Astrocyte of the hippocampus (primary cell): ENCODE results near the gene REEP5.
"Not testable (repeated sequence)": the region's sequence is repeated elsewhere in the genome, so short reads cannot be mapped to it uniquely, and the experiment has no call there.

Source experiments
- DNase-seq: peaks from one replicate; pipeline ENCODE4 v3.0.0; 2011; ENCODE audit warnings: low read depth, low spot score

REEP5 gene

GRCh38 chr5:112885001-112885400 lies 37.0 kb downstream of the REEP5 start:
- DNase-seq: no peak

- no peak for DNase-seq
Measured at GRCh38 chr5:112883192-112883591, 38.8 kb downstream of the REEP5 start.

DNA sequence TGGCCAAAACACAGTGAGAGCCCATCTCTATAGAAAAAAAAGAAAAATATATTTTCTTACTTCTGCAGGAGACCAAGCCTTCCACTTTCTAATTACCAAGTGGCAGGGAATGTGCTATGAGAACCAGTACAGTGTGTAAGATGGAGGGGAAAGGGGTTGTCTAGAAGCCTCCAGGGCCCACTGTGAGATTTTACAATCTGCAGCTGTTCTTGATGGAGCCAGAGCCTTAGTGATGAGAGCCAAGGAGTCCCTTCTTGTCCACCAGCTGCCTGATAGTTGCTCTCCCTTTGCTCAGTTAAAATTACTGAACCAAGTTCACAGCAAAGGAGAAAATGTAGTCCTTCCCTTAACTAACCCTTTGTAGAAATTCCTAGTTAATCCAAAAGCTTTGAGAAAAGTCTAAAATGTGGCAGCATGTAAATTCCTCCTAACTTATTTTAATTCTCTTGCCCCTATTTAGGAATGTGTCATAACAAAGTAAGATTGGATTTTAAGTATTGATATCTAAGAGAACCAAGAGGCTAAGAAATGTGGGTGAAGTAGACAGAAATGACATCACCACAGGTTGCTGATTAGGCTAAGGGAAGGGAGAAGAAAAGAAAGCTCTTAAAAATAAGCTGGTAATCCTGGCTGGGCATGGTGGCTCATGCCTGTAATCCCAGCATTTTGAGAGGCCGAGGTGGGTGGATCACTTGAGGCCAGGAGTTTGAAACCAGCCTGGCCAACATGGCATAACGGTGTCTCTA lies 41.6 kb downstream of the REEP5 start:
- DNase-seq: no peak

DNA sequence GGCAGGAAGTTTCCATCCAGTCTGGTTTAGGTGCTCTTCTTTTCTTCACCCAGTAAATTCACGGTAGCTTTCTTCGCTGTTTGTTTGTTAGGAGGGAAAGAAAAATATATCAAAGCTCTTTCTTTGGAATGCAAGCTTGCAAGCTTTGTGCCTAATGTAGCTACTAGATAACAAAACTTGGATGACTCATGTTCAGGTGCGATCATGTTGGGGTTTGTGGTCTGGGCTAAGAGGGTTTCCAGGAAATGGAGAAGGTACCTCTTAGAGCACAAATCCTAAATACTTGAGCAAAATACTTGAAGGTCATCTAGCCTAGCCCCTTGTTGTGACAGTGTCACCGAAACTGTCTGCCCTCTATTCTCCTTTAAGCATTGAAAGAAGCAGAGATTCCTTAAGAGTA lies 43.3 kb downstream of the REEP5 start:
- DNase-seq: peak; percentile 53

- DNase-seq: no peak
Measured at GRCh38 chr5:112878101-112878500, 43.9 kb downstream of the REEP5 start.

DNA sequence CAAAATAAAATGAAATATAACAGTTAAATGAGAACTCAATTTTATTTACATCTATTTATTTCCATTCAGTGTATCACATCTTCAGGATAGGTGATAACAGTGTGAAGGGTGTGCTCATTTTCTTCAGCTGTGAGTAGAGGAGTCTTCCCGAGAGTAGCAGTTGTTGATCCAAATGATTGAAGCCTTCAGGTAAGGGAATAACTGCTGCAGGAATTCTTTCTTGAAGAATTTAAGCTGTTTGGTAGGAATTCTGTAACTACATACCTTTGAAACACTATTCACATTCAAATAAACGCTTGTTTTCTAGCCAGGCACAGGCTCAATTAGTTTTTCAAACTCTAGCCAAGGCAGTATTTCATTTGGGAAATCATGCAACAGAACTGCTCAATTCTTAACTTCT lies 45.7 kb downstream of the REEP5 start:
- no peak for DNase-seq

GRCh38 chr5:112870966-112871365 lies 51.1 kb downstream of the REEP5 start:
- no peak for DNase-seq

DNA sequence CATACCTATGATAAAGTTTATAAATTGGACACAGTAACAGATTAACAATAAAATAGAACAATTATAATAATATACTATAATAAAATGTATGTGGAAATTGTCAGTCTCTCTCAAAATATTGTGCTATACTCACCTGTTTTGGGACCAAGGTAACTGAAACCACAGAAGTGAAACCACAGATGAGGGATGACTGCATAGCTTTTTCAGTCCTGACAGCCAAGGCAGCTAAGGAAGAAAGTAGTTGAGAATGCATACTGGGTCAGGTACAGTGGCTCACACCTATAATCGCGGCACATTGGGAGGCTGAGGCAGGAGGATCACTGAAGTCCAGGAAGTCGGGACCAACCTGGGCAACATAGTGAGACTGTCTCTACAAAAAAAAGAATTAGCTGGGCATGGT lies 52.1 kb downstream of the REEP5 start:
- no peak for DNase-seq

- no peak for DNase-seq
Measured at GRCh38 chr5:112867411-112867810, 54.6 kb downstream of the REEP5 start.

DNA sequence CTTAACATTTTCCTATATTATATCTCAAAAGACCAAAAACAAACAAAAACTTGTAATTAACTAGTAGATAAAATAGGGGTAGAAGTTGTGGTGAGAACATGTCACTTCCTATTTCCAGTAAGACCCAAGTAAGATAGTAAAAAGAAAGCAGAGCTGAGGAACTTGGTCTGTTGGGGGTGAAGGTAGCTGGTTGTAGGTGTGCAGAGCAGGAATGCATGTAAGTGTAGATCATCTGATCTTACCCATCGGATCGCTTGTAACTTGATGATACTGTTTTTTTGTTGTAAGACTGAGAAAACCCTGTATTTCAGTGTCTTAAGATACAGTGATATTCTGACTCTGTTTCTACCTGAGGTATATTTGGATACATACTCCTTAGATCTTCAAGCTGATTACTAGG lies 55.3 kb downstream of the REEP5 start:
- DNase-seq: no peak

DNA sequence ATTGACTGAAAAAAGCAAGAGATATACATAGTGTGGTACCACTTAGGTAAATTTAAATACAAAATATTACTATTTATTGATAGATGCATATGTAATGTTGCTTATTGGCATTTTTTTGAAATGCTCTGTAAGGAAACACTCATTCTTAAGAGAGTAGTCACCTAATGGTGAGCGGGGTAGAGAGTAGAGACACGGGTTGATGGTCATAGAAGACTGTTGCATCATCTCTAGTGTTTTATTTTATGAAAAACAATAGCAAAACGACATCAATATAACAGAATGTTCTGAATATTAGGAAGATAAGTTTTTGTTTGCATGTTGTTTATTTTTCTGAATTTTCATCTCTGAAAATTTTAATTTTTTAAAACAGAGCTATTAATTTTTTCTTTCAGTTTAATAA lies 56.9 kb downstream of the REEP5 start:
- no peak for DNase-seq

DNA sequence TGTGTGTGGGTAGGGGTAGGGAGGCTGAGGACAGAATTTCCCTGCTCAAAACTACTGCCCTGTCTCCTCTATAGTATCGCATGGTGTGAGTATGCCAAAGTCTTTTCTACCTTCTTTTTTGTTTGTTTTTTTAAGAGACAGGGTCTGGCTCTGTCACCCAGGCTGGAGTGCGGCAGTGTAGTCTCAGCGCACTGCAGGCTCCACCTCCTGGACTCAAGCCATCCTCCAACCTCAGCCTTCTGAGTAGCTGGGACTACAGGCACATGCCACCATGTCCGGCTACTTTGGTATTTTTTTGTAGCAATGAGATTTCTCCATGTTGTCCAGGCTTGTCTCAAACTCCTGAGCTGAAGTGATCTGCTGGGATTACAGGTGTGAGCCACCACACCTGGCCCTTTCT lies 58.5 kb downstream of the REEP5 start:
- DNase-seq: peak; percentile 60

- peak; percentile 13 for DNase-seq
Measured at GRCh38 chr5:112862085-112862484, 59.9 kb downstream of the REEP5 start.

- no peak for DNase-seq
Measured at GRCh38 chr5:112861638-112861985, 60.4 kb downstream of the REEP5 start.

DNA sequence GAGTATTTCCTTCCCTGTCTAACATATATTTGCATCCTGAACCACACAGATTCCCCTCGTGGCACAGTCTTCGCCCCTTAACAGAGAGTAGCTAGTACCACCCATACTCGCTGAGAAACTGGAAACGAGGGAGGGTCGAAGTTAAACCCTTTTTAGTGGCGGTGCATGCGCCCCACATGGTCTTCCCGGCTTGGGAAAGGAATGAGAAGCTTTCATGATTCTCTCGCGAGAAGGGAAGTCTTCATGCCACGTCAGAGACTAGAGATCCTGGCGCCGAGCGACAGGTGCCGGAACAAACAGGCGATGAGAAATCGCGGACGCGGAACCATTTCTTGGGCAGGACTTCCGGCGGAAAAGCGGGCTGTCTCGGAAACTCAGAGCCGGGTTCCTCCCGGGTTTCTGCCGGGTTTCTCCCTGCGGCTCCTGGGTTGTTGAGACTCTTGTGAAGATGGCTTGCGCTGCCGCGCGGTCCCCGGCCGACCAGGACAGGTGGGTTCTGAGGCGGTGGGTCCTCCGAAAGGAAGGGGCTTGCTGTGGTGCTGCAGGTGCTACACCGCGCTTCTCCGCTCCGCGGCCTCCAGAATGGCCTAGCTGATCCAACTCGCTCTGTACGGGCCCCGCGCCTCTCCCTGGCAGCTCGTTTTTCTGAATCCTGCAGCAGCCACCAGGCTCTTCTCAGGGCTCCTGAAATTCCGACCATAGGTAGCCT lies 60.9 kb downstream of the REEP5 start, which contains the start of gene SRP19:
Gene SRP19 (plus strand): TSS at position 359 of the 709 bp plus-strand sequence. CDS start 90 bp downstream, at position 449.
- DNase-seq: peak; percentile 98

DNA sequence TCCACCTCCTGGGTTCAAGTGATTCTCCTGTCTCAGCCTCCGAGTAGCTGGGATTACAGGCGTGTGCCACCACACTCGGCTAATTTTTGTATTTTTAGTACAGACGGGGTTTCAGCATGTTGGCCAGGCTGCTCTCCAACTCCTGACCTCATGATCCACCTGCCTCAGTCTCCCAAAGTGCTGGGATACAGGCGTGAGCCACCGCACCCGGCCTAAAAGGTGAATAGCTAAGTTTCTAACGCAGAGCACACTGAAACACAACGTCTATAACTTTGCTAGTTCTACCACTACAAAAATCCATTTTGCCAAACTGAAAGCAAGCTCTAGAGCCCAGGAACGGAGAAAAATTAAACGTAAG lies 61.5 kb downstream of the REEP5 start:
- not testable (repeated sequence) for DNase-seq

DNA sequence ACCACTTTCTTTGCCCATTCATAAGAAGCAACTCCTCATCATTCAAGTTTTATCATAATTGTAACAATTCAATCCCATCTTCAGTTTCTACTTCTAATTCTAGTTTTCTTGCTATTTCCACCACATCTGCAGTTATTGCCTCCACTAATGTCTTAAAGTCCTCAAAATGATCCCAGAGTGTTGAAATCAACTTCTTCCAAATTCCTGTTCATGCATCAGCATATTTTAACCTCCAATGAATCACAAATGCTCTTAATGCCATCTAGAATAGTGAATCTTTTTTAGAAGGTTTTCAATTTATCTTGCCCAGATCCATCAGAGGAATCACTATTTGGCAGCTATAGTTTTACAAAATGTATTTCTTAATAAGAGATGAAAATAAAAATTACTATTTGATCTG lies 64.2 kb downstream of the REEP5 start:
- no peak for DNase-seq

DNA sequence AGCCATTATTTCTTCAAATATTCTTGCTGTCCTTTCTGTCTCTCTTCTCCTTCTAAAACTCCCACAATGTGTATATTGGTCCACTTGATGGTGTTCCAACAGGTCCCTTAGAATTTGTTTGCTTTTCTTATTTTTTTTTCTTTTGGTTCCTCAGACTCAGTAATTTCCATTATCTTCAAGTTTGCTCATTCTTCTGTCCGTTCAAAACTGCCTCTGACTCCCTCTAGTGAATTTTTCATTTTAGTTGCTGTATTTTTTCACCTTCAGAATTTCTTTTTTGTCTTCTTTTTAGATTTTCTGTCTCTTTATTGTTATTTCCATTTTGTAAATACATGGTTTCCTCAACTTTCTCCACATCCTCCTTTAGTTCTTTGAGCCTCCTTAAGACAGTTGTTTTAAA lies 67.4 kb downstream of the REEP5 start:
- no peak for DNase-seq

- DNase-seq: no peak
Measured at GRCh38 chr5:112849912-112850311, 72.1 kb downstream of the REEP5 start.

- DNase-seq: peak; percentile 70
Measured at GRCh38 chr5:112848116-112848811, 73.8 kb downstream of the REEP5 start.

DNA sequence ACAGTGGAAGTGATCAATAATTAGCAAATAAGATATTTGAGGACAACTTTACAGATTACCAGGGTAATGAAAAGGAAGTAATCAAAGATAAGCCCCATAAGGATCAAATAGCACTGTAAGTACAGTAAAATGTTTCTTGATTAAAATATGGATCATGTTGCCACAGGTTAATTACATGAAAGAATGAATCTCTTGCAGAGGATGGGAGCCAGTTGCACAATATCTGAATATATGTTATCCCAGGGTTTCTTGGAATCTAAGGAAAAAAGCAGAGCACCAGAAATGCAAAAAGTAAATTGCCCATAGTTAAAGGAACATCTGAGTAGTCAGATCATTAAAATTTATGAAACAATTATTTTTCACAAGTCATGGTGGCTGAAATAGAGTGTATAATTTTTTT lies 74.7 kb downstream of the REEP5 start:
- no peak for DNase-seq

DNA sequence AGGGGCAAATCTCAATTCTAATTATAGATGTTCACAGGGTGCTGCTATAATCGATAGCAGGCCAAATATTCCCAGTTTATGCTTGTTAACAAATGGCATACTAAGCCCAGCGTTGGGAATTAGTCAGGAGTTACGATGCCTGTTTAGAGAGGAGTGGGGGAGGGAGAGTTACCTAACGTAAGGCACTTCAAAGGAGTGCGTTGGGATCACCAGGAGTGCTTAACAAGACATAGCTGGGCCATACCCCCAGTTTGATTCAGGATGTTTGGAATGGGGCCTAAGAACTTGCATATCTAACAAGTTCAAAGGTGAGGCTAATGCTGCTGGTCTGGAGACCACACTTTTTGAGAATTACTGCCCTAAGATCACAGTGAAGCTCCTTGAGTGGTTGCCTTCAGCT lies 75.5 kb downstream of the REEP5 start:
- DNase-seq: no peak

DNA sequence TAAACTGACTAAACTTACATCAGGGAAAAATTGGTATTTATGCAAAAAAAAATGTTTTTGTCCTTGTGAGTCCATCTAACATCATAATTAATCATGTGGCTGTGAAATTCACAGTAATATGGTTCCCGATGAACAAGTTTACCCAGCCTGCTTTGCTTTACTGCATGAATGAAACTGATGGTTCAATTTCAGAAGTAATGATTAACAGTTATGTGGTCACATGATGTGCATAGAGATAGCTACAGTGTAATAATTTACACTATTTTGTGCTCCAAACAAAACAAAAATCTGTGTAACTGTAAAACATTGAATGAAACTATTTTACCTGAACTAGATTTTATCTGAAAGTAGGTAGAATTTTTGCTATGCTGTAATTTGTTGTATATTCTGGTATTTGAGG lies 77.5 kb downstream of the REEP5 start:
- DNase-seq: no peak
